K562 (cell line): Measurements from ENCODE around the gene KPNA4. TPM values are rescaled to one million over a fixed set of nuclear protein-coding genes. Genes with fewer than 3 reads are reported as not detected.

ENCODE experiments used
- BRD9 ChIP-seq: fragments of 450-650 bp; IDR thresholded peaks from 2 replicates; pipeline ENCODE4 v1.6.1; 2018; ENCODE audit warnings: low read depth; ENCODE audit not compliant: partially characterized antibody
- CXXC5 ChIP-seq: fragments of 250-450 bp; sonication (Bioruptor Pico); IDR thresholded peaks from 2 replicates; pipeline ENCODE4 v1.8.0; 2022; ENCODE audit warnings: inconsistent platforms, mild to moderate bottlenecking, moderate library complexity
- EGR1 ChIP-seq: fragments of 450-650 bp; conservative IDR thresholded peaks from 2 replicates; pipeline ENCODE4 v1.6.1; 2017; ENCODE audit warnings: mild to moderate bottlenecking
- ELF4 ChIP-seq: fragments of 450-650 bp; formaldehyde crosslinking; IDR thresholded peaks from 2 replicates; pipeline ENCODE4 v1.4.0; 2022; ENCODE audit warnings: missing genetic modification characterization
- ETS1 ChIP-seq: conservative IDR thresholded peaks from 2 replicates; pipeline ENCODE4 v1.6.1; 2011; ENCODE audit warnings: low read depth, mild to moderate bottlenecking, low read length; ENCODE audit not compliant: control insufficient read depth
- ETV6 ChIP-seq, 3 experiments: fragments of 150-350 bp in 1 of 3; sonication (generic) in 1 of 3; formaldehyde crosslinking in 1 of 3; IDR thresholded peaks; 2 replicates each; pipeline versions ENCODE4 v1.6.1 to v1.8.0; 2014 to 2022; ENCODE audit warnings: borderline replicate concordance in 2 of 3, low read depth in 2 of 3, antibody characterized with exemption in 1 of 3, low read length in 1 of 3, mild to moderate bottlenecking in 1 of 3, missing genetic modification reagents in 1 of 3
- MED1 ChIP-seq: sonication (generic); formaldehyde crosslinking; IDR thresholded peaks from 2 replicates; pipeline ENCODE4 v1.8.1; 2023; ENCODE audit warnings: missing genetic modification reagents, borderline replicate concordance
- MIER1 ChIP-seq: fragments of 450-650 bp; IDR thresholded peaks from 2 replicates; pipeline ENCODE4 v1.6.1; 2016; ENCODE audit warnings: antibody characterized with exemption, mild to moderate bottlenecking, low read depth
- PPARD ChIP-seq: fragments of 250-450 bp; sonication (Bioruptor Pico); IDR thresholded peaks from 2 replicates; pipeline ENCODE4 v1.8.0; 2022; ENCODE audit warnings: inconsistent platforms, mild to moderate bottlenecking, moderate library complexity
- SMARCC2 ChIP-seq: fragments of 450-650 bp; IDR thresholded peaks from 2 replicates; pipeline ENCODE4 v1.6.1; 2017; ENCODE audit warnings: antibody characterized with exemption, moderate library complexity, mild to moderate bottlenecking, low read depth
- SP1 ChIP-seq: sonication (generic); formaldehyde crosslinking; IDR thresholded peaks from 2 replicates; pipeline ENCODE4 v1.8.1; 2022; ENCODE audit warnings: mild to moderate bottlenecking, missing genetic modification reagents
- ZNF584 ChIP-seq: fragments of 200-800 bp; sonication (Bioruptor generic); IDR thresholded peaks from 2 replicates; pipeline ENCODE4 v1.6.1; 2016; ENCODE audit warnings: low read depth, mild to moderate bottlenecking, missing genetic modification characterization, missing compliant biosample characterization
- polyA plus RNA-seq, 8 experiments: library from polyadenylated mRNA; depleted of rRNA in 4 of 8; stranded (reverse) in 5 of 8; unstranded in 3 of 8; fragments of >200 nt; fragmentation: Nextera tagmentation in 2 of 8; fragmentation: Illumina TruSeq in 1 of 8; extraction: Ambion mirVana in 2 of 8; extraction: Trizol in 1 of 8; gene quantifications; 2 replicates each; pipeline versions ENCODE4 v1.2.1 to v1.2.3, GENCODE V29; 2011 to 2014; ENCODE audit warnings: inconsistent platforms in 1 of 8, missing spikeins in 1 of 8
- total RNA-seq, 7 experiments: library from RNA; depleted of rRNA in 6 of 7; stranded (reverse); fragments of >200 nt in 6 of 7; fragmentation: Illumina TruSeq in 2 of 7; extraction: Trizol in 2 of 7; gene quantifications; 2 replicates each; pipeline versions ENCODE4 v1.2.1 to v1.2.3, GENCODE V29; 2011 to 2021; ENCODE audit warnings: low replicate concordance in 1 of 7
- TF ChIP-seq, protein P1 (sequence below): sonication (generic); formaldehyde crosslinking; IDR thresholded peaks from 2 replicates; pipeline ENCODE4 v1.8.0; 2022; ENCODE audit warnings: mild to moderate bottlenecking, missing genetic modification reagents

The KPNA4 gene
- total and polyA plus RNA-seq, 9 of the 15 experiments (the other 6 are each of a cell fraction or from before 2014, with no cell fraction given) = 13.9 to 66.6 (median 34.5) TPM

DNA sequence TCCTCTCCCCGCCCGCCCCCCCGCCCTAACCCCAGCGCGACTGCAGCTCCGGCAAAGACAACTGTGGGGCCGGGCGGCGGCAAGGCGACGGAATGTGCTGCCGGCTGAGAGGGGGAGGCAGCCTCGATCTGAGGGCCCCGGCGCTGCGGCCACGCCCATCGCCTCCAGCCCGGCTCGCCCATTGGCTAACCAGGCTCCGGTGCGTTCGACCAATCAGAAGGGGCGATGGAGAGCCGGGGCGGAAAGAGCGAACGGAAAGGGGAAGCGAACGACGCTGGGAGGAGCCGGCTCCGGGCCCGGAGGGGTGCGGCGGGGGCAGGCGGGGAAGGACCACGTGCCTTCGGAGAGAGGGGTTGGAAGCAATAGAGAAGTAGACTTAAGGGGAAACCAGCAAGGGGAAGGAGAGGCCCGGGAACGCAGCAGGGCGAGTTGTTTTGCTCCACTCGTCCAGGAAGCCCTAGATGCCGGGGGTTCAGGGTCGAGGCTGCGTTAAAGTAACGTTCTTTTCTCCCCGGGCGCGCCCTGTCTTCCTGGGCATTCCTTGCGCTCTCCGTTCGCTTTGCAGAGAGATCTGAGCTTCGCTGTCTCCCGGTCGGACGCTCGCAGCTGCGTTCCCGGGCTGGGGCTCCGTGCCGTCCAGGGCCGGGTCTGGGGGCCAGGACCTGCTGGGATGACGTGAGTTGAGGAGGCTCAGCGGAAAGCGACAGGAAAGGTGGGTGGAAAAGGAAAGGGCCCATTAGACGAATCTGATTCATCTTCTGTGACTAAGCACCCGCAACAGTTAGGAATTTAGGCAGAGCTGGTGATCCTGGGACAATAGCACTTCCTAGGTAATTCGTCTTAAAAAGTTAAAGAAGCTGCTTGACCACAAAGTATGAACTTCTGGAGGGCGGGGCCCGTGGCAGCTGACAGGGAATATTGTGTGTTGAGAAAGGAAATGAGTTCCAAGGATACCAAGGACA, at the start of gene KPNA4 (continued):
- TF ChIP-seq ETS1 (0 out of 2 replicates have a peak, but pooled peaks have one; percentile 50), BRD9 (peak; percentile 34), EGR1 (peak; percentile 78), MIER1 (0 out of 2 replicates have a peak, but pooled peaks have one; percentile 24), ETV6 (IDR thresholded peaks at IDR 0.05; ENCODE audit: borderline replicate concordance in 1 of 2, low read depth in 2 of 2, low read length in 1 of 2) (0 out of 4 replicates have a peak, but pooled peaks of 1 of the 2 experiments have one; percentile 24), ETV6 (CRISPR knock-in tag; IDR thresholded peaks at IDR 0.05; ENCODE audit: borderline replicate concordance) (no peak), ELF4 (CRISPR knock-in tag) (peak; percentile 62; the same call in 1 of the 2 replicates), ZNF584 (CRISPR knock-in tag) (peak; percentile 66), MED1 (CRISPR knock-in tag) (no peak), SMARCC2 (peak; percentile 27; the same call in 1 of the 2 replicates), SP1 (CRISPR knock-in tag) (peak; percentile 79), CXXC5 (CRISPR knock-in tag) (peak; percentile 85), PPARD (CRISPR knock-in tag) (no peak)
- TF ChIP-seq, protein P1, sequence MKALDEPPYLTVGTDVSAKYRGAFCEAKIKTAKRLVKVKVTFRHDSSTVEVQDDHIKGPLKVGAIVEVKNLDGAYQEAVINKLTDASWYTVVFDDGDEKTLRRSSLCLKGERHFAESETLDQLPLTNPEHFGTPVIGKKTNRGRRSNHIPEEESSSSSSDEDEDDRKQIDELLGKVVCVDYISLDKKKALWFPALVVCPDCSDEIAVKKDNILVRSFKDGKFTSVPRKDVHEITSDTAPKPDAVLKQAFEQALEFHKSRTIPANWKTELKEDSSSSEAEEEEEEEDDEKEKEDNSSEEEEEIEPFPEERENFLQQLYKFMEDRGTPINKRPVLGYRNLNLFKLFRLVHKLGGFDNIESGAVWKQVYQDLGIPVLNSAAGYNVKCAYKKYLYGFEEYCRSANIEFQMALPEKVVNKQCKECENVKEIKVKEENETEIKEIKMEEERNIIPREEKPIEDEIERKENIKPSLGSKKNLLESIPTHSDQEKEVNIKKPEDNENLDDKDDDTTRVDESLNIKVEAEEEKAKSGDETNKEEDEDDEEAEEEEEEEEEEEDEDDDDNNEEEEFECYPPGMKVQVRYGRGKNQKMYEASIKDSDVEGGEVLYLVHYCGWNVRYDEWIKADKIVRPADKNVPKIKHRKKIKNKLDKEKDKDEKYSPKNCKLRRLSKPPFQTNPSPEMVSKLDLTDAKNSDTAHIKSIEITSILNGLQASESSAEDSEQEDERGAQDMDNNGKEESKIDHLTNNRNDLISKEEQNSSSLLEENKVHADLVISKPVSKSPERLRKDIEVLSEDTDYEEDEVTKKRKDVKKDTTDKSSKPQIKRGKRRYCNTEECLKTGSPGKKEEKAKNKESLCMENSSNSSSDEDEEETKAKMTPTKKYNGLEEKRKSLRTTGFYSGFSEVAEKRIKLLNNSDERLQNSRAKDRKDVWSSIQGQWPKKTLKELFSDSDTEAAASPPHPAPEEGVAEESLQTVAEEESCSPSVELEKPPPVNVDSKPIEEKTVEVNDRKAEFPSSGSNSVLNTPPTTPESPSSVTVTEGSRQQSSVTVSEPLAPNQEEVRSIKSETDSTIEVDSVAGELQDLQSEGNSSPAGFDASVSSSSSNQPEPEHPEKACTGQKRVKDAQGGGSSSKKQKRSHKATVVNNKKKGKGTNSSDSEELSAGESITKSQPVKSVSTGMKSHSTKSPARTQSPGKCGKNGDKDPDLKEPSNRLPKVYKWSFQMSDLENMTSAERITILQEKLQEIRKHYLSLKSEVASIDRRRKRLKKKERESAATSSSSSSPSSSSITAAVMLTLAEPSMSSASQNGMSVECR (CRISPR knock-in tag) = peak; percentile 85
